PC-3 (cell line): ENCODE data around the gene TRPM8. TPM values are rescaled to one million over a fixed set of nuclear protein-coding genes. Genes with fewer than 3 reads are reported as not detected.
"Not testable (repeated sequence)": the region's sequence is repeated elsewhere in the genome, so short reads cannot be mapped to it uniquely, and the experiment has no call there.

Source experiments
- ATAC-seq: fragments of 200-7000 bp; cut with Tn5 transposase; 2 replicates; pipeline ENCODE4 v1.9.1; 2020; ENCODE audit warnings: mild to moderate bottlenecking, moderate library complexity
- BruUV-seq: library from RNA; stranded (reverse); fragments of 400-500 nt; replicated peaks from 2 replicates; lab custom pipeline; 2021; lab: Mats Ljungman, UMichigan
- CTCF ChIA-PET: fragments of 300-600 bp; sonication (Branson Sonifier 250); formaldehyde crosslinking; loops from one replicate; lab custom pipeline; 2022; ENCODE audit warnings: antibody characterized with exemption; lab: Charles Lee
- POLR2A ChIA-PET: fragments of 300-600 bp; sonication (Branson Sonifier 250); formaldehyde crosslinking; loops from one replicate; lab custom pipeline; 2022; ENCODE audit warnings: antibody characterized with exemption; ENCODE audit not compliant: unreplicated experiment; lab: Charles Lee
- DNase-seq: peaks from one replicate; pipeline ENCODE4 v3.0.0-alpha.2; 2015
- H2AFZ ChIP-seq: fragments of 300-600 bp; sonication (generic); 2 replicates; pipeline ENCODE4 v1.6.0; 2016; ENCODE audit warnings: antibody characterized with exemption, low read length
- H3F3A ChIP-seq: fragments of 300-600 bp; sonication (generic); one replicate; pipeline ENCODE4 v1.6.0; 2017; ENCODE audit warnings: antibody characterized with exemption, low read length, control low read depth, mild to moderate bottlenecking; ENCODE audit not compliant: unreplicated experiment
- H3K27ac ChIP-seq: fragments of 300-600 bp; sonication (generic); 2 replicates; pipeline ENCODE4 v1.5.1; 2016; ENCODE audit warnings: mild to moderate bottlenecking, low read length
- H3K27me3 ChIP-seq: fragments of 300-600 bp; sonication (generic); 2 replicates; pipeline ENCODE4 v1.6.1; 2016; ENCODE audit warnings: low read length, mixed read lengths
- H3K36me3 ChIP-seq: fragments of 300-600 bp; sonication (generic); 2 replicates; pipeline ENCODE4 v1.6.1; 2016; ENCODE audit warnings: low read depth, mixed run types, low read length, mixed read lengths
- H3K4me1 ChIP-seq: fragments of 300-600 bp; sonication (generic); 2 replicates; pipeline ENCODE4 v1.5.1; 2016; ENCODE audit warnings: low read length; ENCODE audit not compliant: insufficient read depth
- H3K4me2 ChIP-seq: fragments of 300-600 bp; sonication (generic); 2 replicates; pipeline ENCODE4 v1.6.0; 2016; ENCODE audit warnings: low read length
- H3K4me3 ChIP-seq: fragments of 300-600 bp; sonication (generic); 2 replicates; pipeline ENCODE4 v1.5.1; 2016; ENCODE audit warnings: mild to moderate bottlenecking, low read length, mixed read lengths
- H3K79me2 ChIP-seq: fragments of 300-600 bp; sonication (generic); 2 replicates; pipeline ENCODE4 v1.6.1; 2017; ENCODE audit warnings: low read length, mixed read lengths
- H3K9ac ChIP-seq: fragments of 300-600 bp; sonication (generic); 2 replicates; pipeline ENCODE4 v1.6.0; 2016; ENCODE audit warnings: mild to moderate bottlenecking, low read length
- H3K9me2 ChIP-seq: fragments of 300-600 bp; sonication (generic); replicated peaks from 2 replicates; pipeline ENCODE4 v1.6.1; 2016; ENCODE audit warnings: mixed run types, low read length, mixed read lengths
- H3K9me3 ChIP-seq: fragments of 300-600 bp; sonication (generic); 2 replicates; pipeline ENCODE4 v1.6.1; 2016; ENCODE audit warnings: low read length, mixed read lengths
- H4K20me1 ChIP-seq: fragments of 300-600 bp; sonication (generic); 2 replicates; pipeline ENCODE4 v1.6.1; 2016; ENCODE audit warnings: low read length, mixed read lengths
- EZH2 ChIP-seq: fragments of 300-600 bp; sonication (generic); IDR thresholded peaks from one replicate; pipeline ENCODE4 v1.6.1; 2017; ENCODE audit warnings: antibody characterized with exemption, mild to moderate bottlenecking, low read length; ENCODE audit not compliant: unreplicated experiment
- EZH2phosphoT487 ChIP-seq: fragments of 300-600 bp; sonication (generic); IDR thresholded peaks from 2 replicates; pipeline ENCODE4 v1.6.1; 2018; ENCODE audit warnings: mild to moderate bottlenecking, antibody characterized with exemption, low read length, borderline replicate concordance
- intact Hi-C: fragments of 100-400 bp; cut with micrococcal nuclease; formaldehyde crosslinking; loops from 2 replicates; pipeline ENCODE4 v1.9.0; 2023
- total RNA-seq: library from RNA; depleted of rRNA; stranded (reverse); fragments of >200 nt; gene quantifications from 2 replicates; pipeline ENCODE4 v1.2.3, GENCODE V29; 2014
- TF ChIP-seq, protein P1 (sequence below): fragments of 300-600 bp; sonication (generic); conservative IDR thresholded peaks from 2 replicates; pipeline ENCODE4 v1.5.1; 2017; ENCODE audit warnings: antibody characterized with exemption, low read depth, mild to moderate bottlenecking, low read length

TRPM8 gene
- total RNA-seq, 1 experiment from 2014 or later = not detected

DNA sequence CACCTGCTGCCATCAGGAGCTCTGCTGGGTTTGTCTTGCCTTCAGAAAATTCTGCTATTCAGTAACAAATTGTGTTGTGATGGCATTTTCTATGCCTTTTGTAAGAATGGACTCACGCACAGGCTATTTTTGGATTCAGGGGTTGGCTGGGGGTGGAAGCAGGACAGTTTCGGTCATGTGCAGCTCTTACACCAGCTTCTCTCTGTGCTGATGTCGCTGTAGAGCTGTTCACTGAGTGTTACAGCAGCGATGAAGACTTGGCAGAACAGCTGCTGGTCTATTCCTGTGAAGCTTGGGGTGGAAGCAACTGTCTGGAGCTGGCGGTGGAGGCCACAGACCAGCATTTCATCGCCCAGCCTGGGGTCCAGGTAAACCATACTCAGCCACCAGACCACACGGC lies 49.2 kb downstream of the TRPM8 start:
- no peak overlapping the region for H3K27ac ChIP-seq
- H3K4me2 ChIP-seq = no peak overlapping the region
- H3K9me3 ChIP-seq = no peaks in the 10 kb centered on the region
- no peak overlapping the region for H2AFZ ChIP-seq
- no peak overlapping the region for H3K9ac ChIP-seq
- no peaks in the 10 kb centered on the region for H3K9me2 ChIP-seq
- ATAC-seq = no peak
- no peaks in the 10 kb centered on the region for H3K36me3 ChIP-seq
- H4K20me1 ChIP-seq = no peaks in the 10 kb centered on the region
- no peaks in the 10 kb centered on the region for H3K27me3 ChIP-seq
- intact Hi-C loops = no loop called here
- H3K4me1 ChIP-seq = no peaks in the 10 kb centered on the region
- no peak for TF ChIP-seq EZH2
- TF ChIP-seq, protein P1, sequence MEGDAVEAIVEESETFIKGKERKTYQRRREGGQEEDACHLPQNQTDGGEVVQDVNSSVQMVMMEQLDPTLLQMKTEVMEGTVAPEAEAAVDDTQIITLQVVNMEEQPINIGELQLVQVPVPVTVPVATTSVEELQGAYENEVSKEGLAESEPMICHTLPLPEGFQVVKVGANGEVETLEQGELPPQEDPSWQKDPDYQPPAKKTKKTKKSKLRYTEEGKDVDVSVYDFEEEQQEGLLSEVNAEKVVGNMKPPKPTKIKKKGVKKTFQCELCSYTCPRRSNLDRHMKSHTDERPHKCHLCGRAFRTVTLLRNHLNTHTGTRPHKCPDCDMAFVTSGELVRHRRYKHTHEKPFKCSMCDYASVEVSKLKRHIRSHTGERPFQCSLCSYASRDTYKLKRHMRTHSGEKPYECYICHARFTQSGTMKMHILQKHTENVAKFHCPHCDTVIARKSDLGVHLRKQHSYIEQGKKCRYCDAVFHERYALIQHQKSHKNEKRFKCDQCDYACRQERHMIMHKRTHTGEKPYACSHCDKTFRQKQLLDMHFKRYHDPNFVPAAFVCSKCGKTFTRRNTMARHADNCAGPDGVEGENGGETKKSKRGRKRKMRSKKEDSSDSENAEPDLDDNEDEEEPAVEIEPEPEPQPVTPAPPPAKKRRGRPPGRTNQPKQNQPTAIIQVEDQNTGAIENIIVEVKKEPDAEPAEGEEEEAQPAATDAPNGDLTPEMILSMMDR = no peak
- TF ChIP-seq EZH2phosphoT487 = no peak
- CTCF ChIA-PET = no interaction called here
- no peaks in the 10 kb centered on the region for H3K79me2 ChIP-seq
- no peaks in the 10 kb centered on the region for H3F3A ChIP-seq
- no TSS peak for BruUV-seq
- DNase-seq = no peak
- POLR2A ChIA-PET = no interaction called here
- H3K4me3 ChIP-seq = no peak overlapping the region

DNA sequence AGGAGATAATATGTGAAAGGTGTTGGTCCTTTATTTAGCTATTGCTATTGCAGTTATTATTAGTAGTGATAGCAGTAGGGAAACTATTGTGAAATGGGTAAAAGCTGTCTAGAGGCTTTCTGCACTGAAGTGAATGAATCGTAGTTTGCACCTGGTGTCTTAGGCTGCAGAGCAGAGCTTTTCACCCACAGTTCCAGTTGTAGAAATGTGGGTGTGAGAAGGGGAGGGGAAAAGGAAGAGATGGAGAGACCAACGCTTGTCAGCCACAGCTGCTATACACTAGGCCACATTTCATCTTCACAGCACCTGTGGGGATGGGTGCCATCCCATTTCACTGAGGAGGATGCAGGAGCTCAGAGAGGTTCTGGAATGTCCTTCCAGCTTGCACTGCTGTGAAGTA lies 50.0 kb downstream of the TRPM8 start:
- BruUV-seq = no TSS peak
- Histone ChIP-seq H3K9me2 (no peaks in the 10 kb centered on the region), H3K36me3 (no peaks in the 10 kb centered on the region), H3K4me1 (no peaks in the 10 kb centered on the region), H3K4me2 (no peak overlapping the region), H4K20me1 (no peaks in the 10 kb centered on the region), H3K9ac (no peak overlapping the region), H3F3A (no peaks in the 10 kb centered on the region), H2AFZ (no peak overlapping the region), H3K27ac (no peak overlapping the region), H3K79me2 (no peaks in the 10 kb centered on the region), H3K4me3 (no peak overlapping the region), H3K9me3 (no peaks in the 10 kb centered on the region), H3K27me3 (no peaks in the 10 kb centered on the region)
- no peak for TF ChIP-seq EZH2
- TF ChIP-seq EZH2phosphoT487 = no peak
- TF ChIP-seq, protein P1 = no peak
- DNase-seq = no peak
- ChIA-PET CTCF (no interaction called here), POLR2A (no interaction called here)
- intact Hi-C loops = no loop called here
- no peak for ATAC-seq

DNA sequence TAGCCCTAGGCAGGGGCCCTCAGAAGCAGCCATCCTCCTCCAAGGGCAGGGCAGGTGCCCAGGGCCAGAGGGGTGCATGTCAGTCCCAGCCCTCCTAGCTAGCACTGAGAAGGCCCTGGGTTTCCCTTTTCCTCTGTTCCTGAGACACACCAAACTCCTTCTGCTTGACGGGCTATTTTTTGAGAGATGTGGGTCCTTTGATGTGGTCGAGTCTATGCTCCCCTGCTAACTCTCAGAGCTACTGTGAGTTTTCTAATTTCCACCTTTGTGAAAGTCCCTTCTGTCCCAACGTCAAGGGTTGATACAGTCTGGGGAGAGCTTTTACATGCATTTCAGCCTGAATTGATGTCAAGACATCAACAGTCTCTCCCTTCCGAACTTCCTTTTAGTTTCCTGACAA lies 51.4 kb downstream of the TRPM8 start:
- BruUV-seq = no TSS peak
- H3F3A ChIP-seq = no peaks in the 10 kb centered on the region
- H2AFZ ChIP-seq = no peak overlapping the region
- no peaks in the 10 kb centered on the region for H3K9me3 ChIP-seq
- ChIA-PET CTCF (interaction anchor here (0.5 kb wide), 1 partner anchor 8 kb away, joined by 3 read pairs; no protein-coding TSS in a partner anchor), POLR2A (no interaction called here)
- no peak overlapping the region for H3K27ac ChIP-seq
- ATAC-seq (no peak), DNase-seq (no peak)
- H3K9ac ChIP-seq = no peak overlapping the region
- H3K36me3 ChIP-seq = no peaks in the 10 kb centered on the region
- no peak for TF ChIP-seq EZH2phosphoT487
- TF ChIP-seq, protein P1 = no peak
- no peak for TF ChIP-seq EZH2
- intact Hi-C loops = no loop called here
- H3K4me3 ChIP-seq = no peak overlapping the region
- no peaks in the 10 kb centered on the region for H4K20me1 ChIP-seq
- no peaks in the 10 kb centered on the region for H3K27me3 ChIP-seq
- H3K4me1 ChIP-seq = peaks cover 7% of the 10 kb centered on the region
- no peaks in the 10 kb centered on the region for H3K9me2 ChIP-seq
- H3K4me2 ChIP-seq = no peak overlapping the region
- H3K79me2 ChIP-seq = no peaks in the 10 kb centered on the region

DNA sequence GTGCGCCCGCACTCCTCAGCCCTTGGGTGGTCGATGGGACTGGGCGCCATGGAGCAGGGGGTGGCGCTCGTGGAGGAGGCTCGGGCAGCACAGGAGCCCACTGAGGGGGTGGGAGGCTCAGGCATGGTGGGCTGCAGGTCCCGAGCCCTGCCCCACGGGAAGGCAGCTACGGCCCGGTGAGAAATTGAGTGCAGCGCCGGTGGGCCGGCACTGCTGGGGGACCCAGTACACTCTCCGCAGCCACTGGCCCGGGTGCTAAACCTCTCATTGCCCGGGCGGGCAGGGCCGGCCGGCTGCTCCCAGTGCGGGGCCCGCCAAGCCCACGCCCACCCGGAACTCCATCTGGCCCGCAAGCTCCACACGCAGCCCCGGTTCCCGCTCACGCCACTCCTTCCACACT lies 55.3 kb downstream of the TRPM8 start:
- H3K9me2 ChIP-seq, H4K20me1 ChIP-seq, H3K79me2 ChIP-seq, DNase-seq, POLR2A ChIA-PET, H3F3A ChIP-seq, ATAC-seq, H2AFZ ChIP-seq, H3K27ac ChIP-seq, H3K36me3 ChIP-seq, CTCF ChIA-PET, H3K4me2 ChIP-seq, H3K4me3 ChIP-seq, H3K9me3 ChIP-seq, H3K9ac ChIP-seq, BruUV-seq, H3K27me3 ChIP-seq: not testable (repeated sequence)
- intact Hi-C loops = loop anchor here (5.0 kb wide), 1 partner anchor 50 kb away; no protein-coding TSS in a partner anchor
- H3K4me1 ChIP-seq = peaks cover 40% of the 10 kb centered on the region
